Right lobe of liver (tissue), 4 donors: ENCODE data around the gene PRAME.

Experiments
- CTCF ChIP-seq, 4 donors: fragments of 200-600 bp in 3 of 4; fragments of 450-650 bp in 1 of 4; IDR thresholded peaks; one replicate each; pipeline versions ENCODE4 v1.5.1 to v1.8.0; 2016 to 2022; ENCODE audit warnings: antibody characterized with exemption in 4 of 4, mild to moderate bottlenecking in 2 of 4
- POLR2A ChIP-seq: fragments of 450-650 bp; IDR thresholded peaks from one replicate; pipeline ENCODE4 v1.6.1; 2017; ENCODE audit warnings: antibody characterized with exemption, mild to moderate bottlenecking
- donor health status: DM: no; HTN: no; CAD: no.
- donor health status: DM: no; HTN: no; CAD: no.
- donor health status: DM: no; HTN: yes; CAD: no.

- TF ChIP-seq CTCF (IDR thresholded peaks at IDR 0.05) = no peak
- TF ChIP-seq POLR2A = no peak
Observed at GRCh38 chr22:22498267-22498666, 60.8 kb downstream of the PRAME start.
